Suprapubic skin (tissue), 4 donors: Measurements from ENCODE around the gene SLC9A9. TPM values are rescaled to one million over a fixed set of nuclear protein-coding genes. Genes with fewer than 3 reads are reported as not detected.

Experiments used
- DNase-seq, 2 donors: peaks; one replicate each; pipeline ENCODE4 v3.0.0-alpha.2; 2019; ENCODE audit warnings: low spot score in 2 of 2
- H3K27ac ChIP-seq: fragments of 200-600 bp; sonication (generic); one replicate; pipeline ENCODE4 v1.5.1; 2019
- H3K27me3 ChIP-seq: fragments of 200-600 bp; sonication (generic); one replicate; pipeline ENCODE4 v1.5.1; 2019
- H3K36me3 ChIP-seq: fragments of 200-600 bp; sonication (generic); one replicate; pipeline ENCODE4 v1.5.1; 2019
- H3K4me1 ChIP-seq: fragments of 200-600 bp; sonication (generic); one replicate; pipeline ENCODE4 v1.5.1; 2019
- H3K4me3 ChIP-seq: fragments of 200-600 bp; sonication (generic); one replicate; pipeline ENCODE4 v1.5.1; 2019; ENCODE audit warnings: mild to moderate bottlenecking
- H3K9me3 ChIP-seq: fragments of 200-600 bp; sonication (generic); one replicate; pipeline ENCODE4 v1.5.1; 2019
- EP300 ChIP-seq: sonication (generic); formaldehyde crosslinking; IDR thresholded peaks from one replicate; pipeline ENCODE4 v1.6.1; 2017; ENCODE audit warnings: antibody characterized with exemption
- POLR2A ChIP-seq, 2 donors: fragments of 450-650 bp; IDR thresholded peaks; one replicate each; pipeline ENCODE4 v1.6.1; 2017; ENCODE audit warnings: antibody characterized with exemption in 2 of 2, mild to moderate bottlenecking in 2 of 2, moderate library complexity in 2 of 2
- POLR2AphosphoS5 ChIP-seq, 3 donors: sonication (generic); formaldehyde crosslinking; IDR thresholded peaks; one replicate each; pipeline ENCODE4 v1.6.1; 2017; ENCODE audit warnings: antibody characterized with exemption in 3 of 3
- whole genome bisulfite sequencing: methylation state at CpG from one replicate; pipeline ENCODE4 v1.1.5; 2018; 5-methylcytosine and 5-hydroxymethylcytosine counted together
- total RNA-seq, 4 donors: library from RNA; depleted of rRNA; stranded (reverse); fragments of >200 nt; gene quantifications; one replicate each; pipeline ENCODE4 v1.1.0, GENCODE V29; 2016
- TF ChIP-seq, protein P1 (sequence below), 2 donors: fragments of 200-600 bp in 1 of 2; fragments of 450-650 bp in 1 of 2; sonication (generic) in 1 of 2; IDR thresholded peaks; one replicate each; pipeline ENCODE4 v1.5.1; 2016 to 2019; ENCODE audit warnings: antibody characterized with exemption in 2 of 2, mild to moderate bottlenecking in 1 of 2, moderate library complexity in 1 of 2

The SLC9A9 gene
- total RNA-seq, 4 donors from 2014 or later = 16.6 to 51.0 (median 30.0) TPM

DNA sequence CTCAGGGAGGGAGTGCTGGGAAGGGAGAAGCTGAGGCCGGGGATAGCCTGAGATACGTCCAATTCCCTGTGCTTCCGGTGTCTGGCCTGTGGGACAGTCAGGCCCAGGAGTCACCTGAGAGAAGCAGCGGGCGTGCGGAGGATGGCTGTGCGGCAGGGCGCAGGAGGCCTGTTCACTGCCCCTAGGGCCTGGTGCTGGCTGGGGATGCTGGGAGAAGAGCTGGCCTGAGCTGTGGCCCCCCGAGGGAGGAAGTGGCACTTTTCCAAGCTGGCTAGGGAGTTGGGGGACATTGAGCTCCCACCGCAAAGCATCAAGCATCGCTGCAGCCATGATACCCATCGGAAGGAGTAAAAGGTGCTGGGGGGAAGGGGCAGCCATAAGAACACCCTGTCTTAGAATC is 619.9 kb downstream of the SLC9A9 start:
- no peaks in the 10 kb centered on the region for H3K4me1 ChIP-seq
- no peaks in the 10 kb centered on the region for H3K36me3 ChIP-seq
- no peak overlapping the region for H3K27ac ChIP-seq
- 95% methylated on average over 12 of the region's 12 CpGs for WGBS
- no peaks in the 10 kb centered on the region for H3K27me3 ChIP-seq
- no peak for DNase-seq
- TF ChIP-seq, protein P1, sequence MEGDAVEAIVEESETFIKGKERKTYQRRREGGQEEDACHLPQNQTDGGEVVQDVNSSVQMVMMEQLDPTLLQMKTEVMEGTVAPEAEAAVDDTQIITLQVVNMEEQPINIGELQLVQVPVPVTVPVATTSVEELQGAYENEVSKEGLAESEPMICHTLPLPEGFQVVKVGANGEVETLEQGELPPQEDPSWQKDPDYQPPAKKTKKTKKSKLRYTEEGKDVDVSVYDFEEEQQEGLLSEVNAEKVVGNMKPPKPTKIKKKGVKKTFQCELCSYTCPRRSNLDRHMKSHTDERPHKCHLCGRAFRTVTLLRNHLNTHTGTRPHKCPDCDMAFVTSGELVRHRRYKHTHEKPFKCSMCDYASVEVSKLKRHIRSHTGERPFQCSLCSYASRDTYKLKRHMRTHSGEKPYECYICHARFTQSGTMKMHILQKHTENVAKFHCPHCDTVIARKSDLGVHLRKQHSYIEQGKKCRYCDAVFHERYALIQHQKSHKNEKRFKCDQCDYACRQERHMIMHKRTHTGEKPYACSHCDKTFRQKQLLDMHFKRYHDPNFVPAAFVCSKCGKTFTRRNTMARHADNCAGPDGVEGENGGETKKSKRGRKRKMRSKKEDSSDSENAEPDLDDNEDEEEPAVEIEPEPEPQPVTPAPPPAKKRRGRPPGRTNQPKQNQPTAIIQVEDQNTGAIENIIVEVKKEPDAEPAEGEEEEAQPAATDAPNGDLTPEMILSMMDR (IDR thresholded peaks at IDR 0.05) = no peak
- no peak for TF ChIP-seq POLR2AphosphoS5 (IDR thresholded peaks at IDR 0.05)
- TF ChIP-seq POLR2A (IDR thresholded peaks at IDR 0.05) = no peak
- no peak for TF ChIP-seq EP300
- H3K9me3 ChIP-seq = no peaks in the 10 kb centered on the region
- H3K4me3 ChIP-seq = no peak overlapping the region

DNA sequence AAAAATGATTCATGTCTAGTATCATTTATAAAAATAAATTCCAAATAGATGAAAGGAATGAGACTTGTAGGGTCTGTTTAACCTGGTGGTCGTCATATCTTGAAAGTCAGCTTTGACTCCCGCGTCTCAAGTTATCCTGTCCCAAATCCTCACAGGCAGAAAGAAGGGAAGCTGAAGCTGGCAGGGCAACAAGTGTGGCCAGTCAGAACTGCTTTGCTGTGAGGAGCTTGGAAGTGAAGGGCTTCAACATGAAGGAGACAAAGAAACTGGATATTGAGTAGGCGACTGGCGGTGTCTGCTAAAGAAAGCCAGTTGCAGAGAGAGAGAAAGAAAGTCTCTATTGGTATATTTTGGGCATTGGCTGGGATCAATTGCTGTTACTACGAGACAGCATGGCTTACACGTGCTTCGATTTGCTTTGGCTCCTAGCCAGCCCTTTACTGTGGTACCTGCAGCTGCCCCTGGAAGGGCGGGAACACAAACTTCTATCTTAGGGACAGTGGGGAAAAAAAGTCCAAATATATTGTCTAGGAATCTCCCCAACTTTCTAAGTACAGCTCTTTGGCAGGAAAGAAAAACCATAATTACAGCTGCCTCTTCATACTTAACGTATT is 621.5 kb downstream of the SLC9A9 start:
- no peak overlapping the region for H3K4me3 ChIP-seq
- H3K36me3 ChIP-seq = no peaks in the 10 kb centered on the region
- WGBS = 68% methylated on average over 10 of the region's 10 CpGs
- no peak overlapping the region for H3K27ac ChIP-seq
- no peak for TF ChIP-seq POLR2AphosphoS5 (IDR thresholded peaks at IDR 0.05)
- TF ChIP-seq, protein P1 (IDR thresholded peaks at IDR 0.05) = no peak
- no peak for TF ChIP-seq EP300
- no peak for TF ChIP-seq POLR2A (IDR thresholded peaks at IDR 0.05)
- H3K9me3 ChIP-seq = no peaks in the 10 kb centered on the region
- DNase-seq = no peak
- no peaks in the 10 kb centered on the region for H3K27me3 ChIP-seq
- H3K4me1 ChIP-seq = no peaks in the 10 kb centered on the region

DNA sequence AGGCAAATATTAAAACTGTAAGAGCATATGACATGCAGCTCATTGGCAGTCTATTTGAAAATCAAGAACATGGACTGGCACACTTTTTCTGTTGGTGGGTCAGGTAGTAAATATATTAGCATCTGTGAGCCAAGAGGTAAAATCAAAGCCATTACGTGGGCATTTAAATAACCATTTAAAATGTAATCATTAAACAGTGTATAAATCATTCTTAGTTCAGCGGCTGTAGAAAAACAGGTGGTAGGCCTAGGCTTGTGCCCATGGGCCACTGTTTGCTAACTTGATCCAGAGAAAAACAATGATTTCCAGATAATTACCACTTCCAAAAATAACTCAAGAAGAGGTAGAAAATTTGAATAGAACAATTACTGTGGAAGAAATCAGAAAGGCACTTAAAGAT is 623.6 kb downstream of the SLC9A9 start:
- Histone ChIP-seq H3K4me1 (no peaks in the 10 kb centered on the region), H3K27ac (no peak overlapping the region), H3K4me3 (no peak overlapping the region), H3K36me3 (no peaks in the 10 kb centered on the region), H3K9me3 (no peaks in the 10 kb centered on the region), H3K27me3 (no peaks in the 10 kb centered on the region)
- TF ChIP-seq, protein P1 (IDR thresholded peaks at IDR 0.05) = no peak
- TF ChIP-seq POLR2AphosphoS5 (IDR thresholded peaks at IDR 0.05) = no peak
- TF ChIP-seq EP300 = no peak
- TF ChIP-seq POLR2A (IDR thresholded peaks at IDR 0.05) = no peak
- 84% methylated on average over 2 of the region's 2 CpGs for WGBS
- no peak for DNase-seq

DNA sequence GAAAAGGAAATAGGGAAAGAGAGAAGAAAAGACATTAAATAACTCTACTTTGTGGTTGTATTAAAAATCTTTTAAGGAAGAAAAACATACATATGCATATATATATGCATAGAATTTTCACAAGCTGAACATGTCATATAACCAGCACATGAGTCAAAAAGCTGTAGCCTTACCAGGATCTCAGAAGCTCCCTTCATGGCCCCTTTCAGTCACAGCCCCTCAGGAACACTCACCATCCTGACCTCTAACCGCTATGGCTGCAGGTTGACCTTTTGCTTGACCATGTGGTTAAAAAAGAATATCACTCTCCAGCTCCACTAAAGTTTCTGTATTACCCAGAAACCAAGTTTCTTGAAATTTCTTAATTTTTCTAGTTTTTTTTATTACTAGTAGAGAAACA is 625.3 kb downstream of the SLC9A9 start:
- TF ChIP-seq POLR2A (IDR thresholded peaks at IDR 0.05) (no peak), POLR2AphosphoS5 (IDR thresholded peaks at IDR 0.05) (no peak), EP300 (no peak)
- TF ChIP-seq, protein P1 (IDR thresholded peaks at IDR 0.05) = no peak
- 97% methylated on average over 1 of the region's 1 CpG for WGBS
- Histone ChIP-seq H3K4me1 (no peaks in the 10 kb centered on the region), H3K9me3 (no peaks in the 10 kb centered on the region), H3K27me3 (no peaks in the 10 kb centered on the region), H3K27ac (no peak overlapping the region), H3K4me3 (no peak overlapping the region), H3K36me3 (no peaks in the 10 kb centered on the region)
- no peak for DNase-seq

DNA sequence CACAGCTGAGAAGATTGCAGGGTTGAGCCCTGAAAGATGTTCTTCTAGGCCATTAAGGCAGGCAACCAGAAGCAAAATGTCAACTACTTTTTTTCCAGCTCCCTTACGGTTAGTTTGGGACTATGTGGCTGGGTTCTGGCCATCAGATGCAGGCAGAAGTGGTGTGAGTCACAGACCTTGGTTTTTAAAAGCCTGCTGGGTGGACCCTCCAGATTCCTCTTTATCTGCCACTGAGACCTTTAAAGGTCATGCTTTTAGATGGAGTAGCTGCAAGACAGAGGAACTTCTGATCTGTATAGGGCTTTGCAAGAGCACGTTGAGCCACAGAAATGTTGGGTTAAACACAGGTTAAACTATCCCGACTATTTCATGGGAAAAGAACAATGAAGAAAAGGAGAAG is 625.8 kb downstream of the SLC9A9 start:
- no peak for DNase-seq
- TF ChIP-seq EP300 = no peak
- TF ChIP-seq, protein P1 (IDR thresholded peaks at IDR 0.05) = no peak
- TF ChIP-seq POLR2A (IDR thresholded peaks at IDR 0.05) = no peak
- no peak for TF ChIP-seq POLR2AphosphoS5 (IDR thresholded peaks at IDR 0.05)
- H3K4me3 ChIP-seq = no peak overlapping the region
- no peaks in the 10 kb centered on the region for H3K4me1 ChIP-seq
- H3K36me3 ChIP-seq = no peaks in the 10 kb centered on the region
- H3K27me3 ChIP-seq = no peaks in the 10 kb centered on the region
- H3K27ac ChIP-seq = no peak overlapping the region
- 67% methylated on average over 3 of the region's 3 CpGs for WGBS
- no peaks in the 10 kb centered on the region for H3K9me3 ChIP-seq
